RWPE2 (cell line): ENCODE results near the gene ECI1.
A peak's percentile ranks its signal among the peaks of the same experiment; 100 is the strongest.

Experiments used
- ATAC-seq: fragments of 200-7000 bp; cut with Tn5 transposase; 3 replicates; pipeline ENCODE4 v1.9.1; 2021; ENCODE audit warnings: low read depth
- DNase-seq: peaks from one replicate; pipeline ENCODE4 v3.0.0-alpha.2; 2020; ENCODE audit warnings: low spot score
- H3K27ac ChIP-seq: fragments of 450-650 bp; 2 replicates; pipeline ENCODE4 v1.5.1; 2017; ENCODE audit warnings: mild to moderate bottlenecking; ENCODE audit not compliant: poor library complexity, severe bottlenecking
- H3K27me3 ChIP-seq: fragments of 250-450 bp; sonication (Bioruptor Pico); 2 replicates; pipeline ENCODE4 v1.5.1; 2021; ENCODE audit warnings: mild to moderate bottlenecking, moderate library complexity; ENCODE audit not compliant: insufficient read depth, poor library complexity, severe bottlenecking
- H3K36me3 ChIP-seq: fragments of 250-450 bp; sonication (Bioruptor Pico); 2 replicates; pipeline ENCODE4 v1.5.1; 2020; ENCODE audit warnings: low read depth, mild to moderate bottlenecking, moderate library complexity
- H3K4me1 ChIP-seq: fragments of 250-450 bp; sonication (Bioruptor Pico); 2 replicates; pipeline ENCODE4 v1.5.1; 2021; ENCODE audit warnings: mild to moderate bottlenecking, moderate library complexity; ENCODE audit not compliant: insufficient read depth, poor library complexity, severe bottlenecking
- H3K4me3 ChIP-seq: fragments of 250-450 bp; sonication (Bioruptor Pico); 2 replicates; pipeline ENCODE4 v1.5.1; 2021; ENCODE audit warnings: mild to moderate bottlenecking, moderate library complexity; ENCODE audit not compliant: severe bottlenecking
- H3K9me3 ChIP-seq: fragments of 250-450 bp; sonication (Bioruptor Pico); 2 replicates; pipeline ENCODE4 v1.5.1; 2021; ENCODE audit warnings: mild to moderate bottlenecking, moderate library complexity; ENCODE audit not compliant: severe bottlenecking
- TF ChIP-seq, protein P1 (sequence below): fragments of 450-650 bp; IDR thresholded peaks from one replicate; pipeline ENCODE4 v1.5.1; 2017; ENCODE audit warnings: mild to moderate bottlenecking, moderate library complexity; ENCODE audit not compliant: poor library complexity, severe bottlenecking

The ECI1 gene

DNA sequence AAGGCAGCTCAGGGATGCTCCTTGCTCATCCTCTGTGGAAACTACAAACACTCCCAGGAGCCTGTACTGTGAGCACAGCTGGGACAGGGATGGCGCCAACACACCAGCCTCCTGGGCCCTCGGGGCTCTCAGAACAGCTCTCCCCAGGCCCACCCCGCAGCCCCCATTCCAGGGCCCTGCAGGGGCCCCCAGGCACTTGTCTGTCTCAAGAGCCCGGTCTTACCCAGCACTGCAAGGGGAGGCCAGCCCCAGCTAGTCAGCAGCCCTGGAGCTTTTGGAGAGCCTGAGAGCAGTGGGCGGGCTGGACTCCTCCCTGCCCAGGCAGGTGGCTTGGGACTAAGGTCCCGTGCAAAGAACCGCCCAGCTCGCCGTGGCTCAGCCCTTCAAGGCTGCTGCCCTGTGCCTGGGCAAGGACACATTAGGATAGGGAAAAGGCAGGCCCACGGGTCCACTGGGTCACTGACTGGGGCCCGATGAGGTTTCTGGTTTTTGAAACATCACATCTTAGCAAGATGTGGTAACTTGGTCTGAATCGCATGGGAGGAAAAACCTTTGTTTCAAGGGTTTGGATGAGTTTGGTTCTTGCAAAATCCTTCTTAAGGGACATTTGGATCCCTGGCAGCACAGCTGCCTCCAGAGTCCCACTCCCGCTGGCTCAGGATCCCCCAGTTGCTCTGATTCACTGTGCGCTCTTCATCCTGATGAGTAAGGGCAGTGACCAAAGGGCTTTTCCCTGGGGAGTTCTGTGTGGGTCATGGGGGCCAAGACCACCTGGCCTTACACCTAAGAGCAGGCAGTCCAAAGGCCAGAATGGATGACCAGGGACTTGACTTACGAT lies 12.3 kb downstream of the ECI1 start:
- ATAC-seq (peak; percentile 8; the same call in 2 of the 3 replicates), DNase-seq (no peak)
- H3K27ac ChIP-seq: no peak overlapping the region
- peaks cover 21% of the 10 kb centered on the region for H3K27me3 ChIP-seq
- no peaks in the 10 kb centered on the region for H3K4me1 ChIP-seq
- peaks cover 29% of the 10 kb centered on the region for H3K36me3 ChIP-seq
- no peaks in the 10 kb centered on the region for H3K9me3 ChIP-seq
- TF ChIP-seq, protein P1, sequence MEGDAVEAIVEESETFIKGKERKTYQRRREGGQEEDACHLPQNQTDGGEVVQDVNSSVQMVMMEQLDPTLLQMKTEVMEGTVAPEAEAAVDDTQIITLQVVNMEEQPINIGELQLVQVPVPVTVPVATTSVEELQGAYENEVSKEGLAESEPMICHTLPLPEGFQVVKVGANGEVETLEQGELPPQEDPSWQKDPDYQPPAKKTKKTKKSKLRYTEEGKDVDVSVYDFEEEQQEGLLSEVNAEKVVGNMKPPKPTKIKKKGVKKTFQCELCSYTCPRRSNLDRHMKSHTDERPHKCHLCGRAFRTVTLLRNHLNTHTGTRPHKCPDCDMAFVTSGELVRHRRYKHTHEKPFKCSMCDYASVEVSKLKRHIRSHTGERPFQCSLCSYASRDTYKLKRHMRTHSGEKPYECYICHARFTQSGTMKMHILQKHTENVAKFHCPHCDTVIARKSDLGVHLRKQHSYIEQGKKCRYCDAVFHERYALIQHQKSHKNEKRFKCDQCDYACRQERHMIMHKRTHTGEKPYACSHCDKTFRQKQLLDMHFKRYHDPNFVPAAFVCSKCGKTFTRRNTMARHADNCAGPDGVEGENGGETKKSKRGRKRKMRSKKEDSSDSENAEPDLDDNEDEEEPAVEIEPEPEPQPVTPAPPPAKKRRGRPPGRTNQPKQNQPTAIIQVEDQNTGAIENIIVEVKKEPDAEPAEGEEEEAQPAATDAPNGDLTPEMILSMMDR: no peak
- H3K4me3 ChIP-seq: no peak overlapping the region

- H3K9me3 ChIP-seq: no peaks in the 10 kb centered on the region
- no peak overlapping the region for H3K4me3 ChIP-seq
- TF ChIP-seq, protein P1: no peak
- H3K27ac ChIP-seq: no peak overlapping the region
- DNase-seq (peak; percentile 63), ATAC-seq (no peak)
- peaks cover 21% of the 10 kb centered on the region for H3K27me3 ChIP-seq
- H3K36me3 ChIP-seq: peaks cover 21% of the 10 kb centered on the region
- H3K4me1 ChIP-seq: no peaks in the 10 kb centered on the region
These were observed 13.1 kb downstream of the ECI1 start for GRCh38 chr16:2238150-2238837.

GRCh38 chr16:2237493-2238149 lies 13.8 kb downstream of the ECI1 start:
- DNase-seq (peak; percentile 66), ATAC-seq (no peak)
- no peak overlapping the region for H3K27ac ChIP-seq
- H3K4me1 ChIP-seq: no peaks in the 10 kb centered on the region
- peaks cover 19% of the 10 kb centered on the region for H3K36me3 ChIP-seq
- H3K4me3 ChIP-seq: no peak overlapping the region
- H3K9me3 ChIP-seq: no peaks in the 10 kb centered on the region
- H3K27me3 ChIP-seq: peaks cover 21% of the 10 kb centered on the region
- TF ChIP-seq, protein P1: no peak

GRCh38 chr16:2237102-2237482 lies 14.3 kb downstream of the ECI1 start:
- H3K36me3 ChIP-seq: peaks cover 13% of the 10 kb centered on the region

More at GRCh38 chr16:2237102-2237482, 14.3 kb downstream of the ECI1 start:
- ATAC-seq (no peak), DNase-seq (no peak)
- H3K9me3 ChIP-seq: no peaks in the 10 kb centered on the region
- H3K4me3 ChIP-seq: no peak overlapping the region
- no peaks in the 10 kb centered on the region for H3K4me1 ChIP-seq
- TF ChIP-seq, protein P1: no peak
- no peak overlapping the region for H3K27ac ChIP-seq
- peaks cover 21% of the 10 kb centered on the region for H3K27me3 ChIP-seq
